Spleen (tissue), 7 donors: ENCODE measurements around the gene NME9.

Experiments
- CTCF ChIP-seq, 11 experiments: fragments of 200-600 bp in 7 of 11; fragments of 450-650 bp in 4 of 11; sonication (generic) in 4 of 11; IDR thresholded peaks in 8 of 11; conservative IDR thresholded peaks in 3 of 11; 1 replicate in 7 of 11; 2 replicates in 4 of 11; pipeline versions ENCODE4 v1.4.0 to v1.8.0; 2016 to 2021; ENCODE audit warnings: antibody characterized with exemption in 11 of 11, inconsistent platforms in 4 of 11, mild to moderate bottlenecking in 1 of 11
- POLR2AphosphoS5 ChIP-seq, 3 donors: sonication (generic); formaldehyde crosslinking; IDR thresholded peaks; one replicate each; pipeline ENCODE4 v1.5.1; 2017; ENCODE audit warnings: antibody characterized with exemption in 3 of 3
- donor health status: DM: no; HTN: no; CAD: no; lungs with moderate emphysema.
- donor health status: DM: no; HTN: no; CAD: no.
- donor health status: DM: no; HTN: no; CAD: no.

- no peak for TF ChIP-seq CTCF (IDR thresholded peaks at IDR 0.05 in 8 of 11, conservative IDR thresholded peaks at IDR 0.05 in 3 of 11)
- TF ChIP-seq POLR2AphosphoS5 (IDR thresholded peaks at IDR 0.05): no peak
Measured at GRCh38 chr3:138282836-138283235, 46.8 kb downstream of the NME9 start.
